HepG2 (cell line): Measurements from ENCODE around the gene PPM1F. TPM values are rescaled to one million over a fixed set of nuclear protein-coding genes. Genes with fewer than 3 reads are reported as not detected.

Source experiments
- ATAC-seq: fragments of 200-7000 bp; cut with Tn5 transposase; 3 replicates; pipeline ENCODE4 v1.9.1; 2020; ENCODE audit warnings: mild to moderate bottlenecking, moderate library complexity
- Bru-seq: library from RNA; stranded (reverse); fragments of 400-500 nt; gene quantifications from one replicate; lab custom pipeline; 2021; lab: Mats Ljungman, UMichigan
- BruChase-seq, 2 experiments: library from RNA; stranded (reverse); fragments of 400-500 nt; gene quantifications; one replicate each; lab custom pipeline; 2021; lab: Mats Ljungman, UMichigan
- BruUV-seq: library from RNA; stranded (reverse); fragments of 400-500 nt; replicated peaks from 2 replicates; lab custom pipeline; 2021; lab: Mats Ljungman, UMichigan
- CTCF ChIA-PET: fragments of 300-600 bp; formaldehyde crosslinking; extraction: SDS; loops from one replicate; lab custom pipeline; 2021; ENCODE audit warnings: low total read pairs, inconsistent platforms, low intra/inter-chr PET ratio; lab: Yijun Ruan, JAX
- POLR2A ChIA-PET: fragments of 350-600 bp; sonication (Branson Sonifier 250); formaldehyde crosslinking; loops from one replicate; lab custom pipeline; 2020; ENCODE audit warnings: antibody characterized with exemption, inconsistent platforms; lab: Yijun Ruan, JAX
- DNase-seq: peaks from one replicate; pipeline ENCODE4 v3.0.0-alpha.2; 2015; ENCODE audit warnings: low spot score
- FAIRE-seq: peaks from 3 replicates; lab custom pipeline; 2011; peaks lifted over from hg19 to GRCh38; lab: Jason Lieb, UNC
- H2AFZ ChIP-seq: one replicate; pipeline ENCODE4 v1.6.1; 2011; ENCODE audit warnings: low read length, inconsistent platforms
- H3K27ac ChIP-seq: fragments of 300-600 bp; 3 replicates; pipeline ENCODE4 v1.8.0; 2011; ENCODE audit warnings: mixed run types, mild to moderate bottlenecking, mixed read lengths, low read length, inconsistent platforms; ENCODE audit not compliant: insufficient read depth; ENCODE audit errors: extremely low read length
- H3K27me3 ChIP-seq, 2 experiments: fragments of 200-600 bp in 1 of 2; 2 replicates in 1 of 2; 3 replicates in 1 of 2; pipeline versions ENCODE4 v1.6.0 to v1.8.0; 2011; ENCODE audit warnings: low read length in 2 of 2, mild to moderate bottlenecking in 2 of 2, moderate library complexity in 2 of 2, inconsistent platforms in 1 of 2; ENCODE audit not compliant: insufficient read depth in 2 of 2, control insufficient read depth in 1 of 2
- H3K36me3 ChIP-seq, 2 experiments: fragments of 200-600 bp in 1 of 2; replicated peaks in 1 of 2; 2 replicates in 1 of 2; 3 replicates in 1 of 2; pipeline versions ENCODE4 v1.5.1 to v1.8.0; 2011; ENCODE audit warnings: low read length in 2 of 2, inconsistent platforms in 1 of 2; ENCODE audit not compliant: insufficient read depth in 2 of 2, control insufficient read depth in 1 of 2
- H3K4me1 ChIP-seq: 2 replicates; pipeline ENCODE4 v1.5.1; 2012; ENCODE audit warnings: low read length, inconsistent platforms; ENCODE audit not compliant: insufficient read depth
- H3K4me2 ChIP-seq: 2 replicates; pipeline ENCODE4 v1.6.0; 2011; ENCODE audit warnings: low read depth, low read length, inconsistent platforms
- H3K4me3 ChIP-seq, 3 experiments: fragments of 200-600 bp in 1 of 3; sonication (generic), shearing (Covaris generic) in 1 of 3; replicated peaks in 1 of 3; 2 replicates each; pipeline ENCODE4 v1.5.1; 2011 to 2016; ENCODE audit warnings: low read length in 3 of 3, inconsistent platforms in 2 of 3, low read depth in 2 of 3, mild to moderate bottlenecking in 2 of 3, control low read depth in 1 of 3, mixed read lengths in 1 of 3; ENCODE audit not compliant: insufficient read depth in 1 of 3
- H3K79me2 ChIP-seq: one replicate; pipeline ENCODE4 v1.6.1; 2011; ENCODE audit warnings: low read length, inconsistent platforms; ENCODE audit not compliant: insufficient read depth
- H3K9ac ChIP-seq: 2 replicates; pipeline ENCODE4 v1.6.0; 2011; ENCODE audit warnings: mild to moderate bottlenecking, low read depth, low read length, inconsistent platforms; ENCODE audit not compliant: insufficient read depth
- H3K9me3 ChIP-seq: 2 replicates; pipeline ENCODE4 v1.5.1; 2012; ENCODE audit warnings: mild to moderate bottlenecking, low read length
- H4K20me1 ChIP-seq: 2 replicates; pipeline ENCODE4 v1.6.0; 2011; ENCODE audit warnings: inconsistent platforms, mild to moderate bottlenecking, low read length, moderate library complexity; ENCODE audit not compliant: insufficient read depth
- FOSL1 ChIP-seq: sonication (generic); formaldehyde crosslinking; IDR thresholded peaks from 2 replicates; pipeline ENCODE4 v1.9.0; 2021; ENCODE audit warnings: missing genetic modification reagents, borderline replicate concordance
- GPN1 ChIP-seq: sonication (generic); formaldehyde crosslinking; IDR thresholded peaks from 2 replicates; pipeline ENCODE4 v1.5.1; 2020; ENCODE audit warnings: missing genetic modification reagents, borderline replicate concordance
- KDM3A ChIP-seq: IDR thresholded peaks from 2 replicates; pipeline ENCODE4 v1.6.1; 2018; ENCODE audit warnings: low read depth, missing compliant biosample characterization
- NFKBIZ ChIP-seq: IDR thresholded peaks from 2 replicates; pipeline ENCODE4 v1.6.1; 2018; ENCODE audit warnings: missing genetic modification reagents, missing compliant biosample characterization
- RBFOX2 ChIP-seq: fragments of 200-400 bp; formaldehyde crosslinking; IDR thresholded peaks from 2 replicates; pipeline ENCODE4 v1.6.1; 2017; ENCODE audit warnings: low read depth, mild to moderate bottlenecking, low read length
- SIN3A ChIP-seq: IDR thresholded peaks from 2 replicates; pipeline ENCODE4 v1.6.1; 2011; ENCODE audit warnings: low read depth, mild to moderate bottlenecking, control low read depth, low read length, borderline replicate concordance
- ZMYM4 ChIP-seq: sonication (generic); formaldehyde crosslinking; IDR thresholded peaks from 2 replicates; pipeline ENCODE4 v1.8.1; 2023; ENCODE audit warnings: mild to moderate bottlenecking, missing genetic modification reagents
- ZNF770 ChIP-seq: sonication (generic); formaldehyde crosslinking; IDR thresholded peaks from 2 replicates; pipeline ENCODE4 v1.5.0; 2020; ENCODE audit warnings: mild to moderate bottlenecking, missing genetic modification reagents
- ZNF784 ChIP-seq: sonication (generic); formaldehyde crosslinking; IDR thresholded peaks from 2 replicates; pipeline ENCODE4 v1.5.1; 2020; ENCODE audit warnings: missing genetic modification reagents, mild to moderate bottlenecking, borderline replicate concordance
- WGBS: methylation state at CpG from one replicate; pipeline ENCODE4 v1.1.6; 2017; ENCODE audit warnings: low lambda C conversion rate; 5-methylcytosine and 5-hydroxymethylcytosine counted together
- in situ Hi-C: cut with HindIII; loops from 2 replicates; pipeline ENCODE4 v1.10.0; 2017; ENCODE audit warnings: low pct_unique_long_range_greater_than_20kb; ENCODE audit not compliant: extremely low pct_ligation_motif_present
- intact Hi-C: fragments of 100-400 bp; cut with micrococcal nuclease; formaldehyde crosslinking; loops from one replicate; pipeline ENCODE4 v1.10.0; 2022; ENCODE audit not compliant: unreplicated experiment
- long read RNA-seq, 2 experiments: library from RNA in 1 of 2; library from polyadenylated mRNA in 1 of 2; stranded (forward) in 1 of 2; unstranded in 1 of 2; transcript quantifications; one replicate each; pipeline ENCODE4 v2.0.0, GENCODE V29; 2019 to 2022
- polyA minus RNA-seq, 3 experiments: library from RNA; depleted of rRNA, polyadenylated mRNA; stranded (reverse); fragments of >200 nt; gene quantifications; 2 replicates each; pipeline ENCODE4 v1.2.3, GENCODE V29; 2011; ENCODE audit warnings: low replicate concordance in 1 of 3
- polyA plus RNA-seq, 8 experiments: library from polyadenylated mRNA; depleted of rRNA in 3 of 8; stranded (reverse) in 7 of 8; unstranded in 1 of 8; fragments of >200 nt; fragmentation: Illumina TruSeq in 4 of 8; extraction: Trizol in 4 of 8; gene quantifications; 2 replicates each; pipeline versions ENCODE4 v1.2.1 to v1.2.3, GENCODE V29; 2011 to 2016; ENCODE audit warnings: low read depth in 4 of 8, missing spikeins in 1 of 8, mixed read lengths in 1 of 8; ENCODE audit not compliant: insufficient read depth in 1 of 8
- total RNA-seq, 5 experiments: library from RNA; depleted of rRNA; stranded (reverse); fragments of >200 nt; fragmentation: Illumina TruSeq; extraction: Trizol; gene quantifications; 2 replicates each; pipeline ENCODE4 v1.2.3, GENCODE V29; 2016; ENCODE audit warnings: low read depth in 1 of 5
- TF ChIP-seq, protein P1 (sequence below): sonication (generic); formaldehyde crosslinking; IDR thresholded peaks from 2 replicates; pipeline ENCODE4 v1.4.0; 2020; ENCODE audit warnings: mild to moderate bottlenecking, low read depth, missing genetic modification reagents

Gene PPM1F, protein sequence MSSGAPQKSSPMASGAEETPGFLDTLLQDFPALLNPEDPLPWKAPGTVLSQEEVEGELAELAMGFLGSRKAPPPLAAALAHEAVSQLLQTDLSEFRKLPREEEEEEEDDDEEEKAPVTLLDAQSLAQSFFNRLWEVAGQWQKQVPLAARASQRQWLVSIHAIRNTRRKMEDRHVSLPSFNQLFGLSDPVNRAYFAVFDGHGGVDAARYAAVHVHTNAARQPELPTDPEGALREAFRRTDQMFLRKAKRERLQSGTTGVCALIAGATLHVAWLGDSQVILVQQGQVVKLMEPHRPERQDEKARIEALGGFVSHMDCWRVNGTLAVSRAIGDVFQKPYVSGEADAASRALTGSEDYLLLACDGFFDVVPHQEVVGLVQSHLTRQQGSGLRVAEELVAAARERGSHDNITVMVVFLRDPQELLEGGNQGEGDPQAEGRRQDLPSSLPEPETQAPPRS
- total RNA-seq (2016; rRNA removed; fragmentation: Illumina TruSeq; extraction: Trizol) (19.6 and 20.4 TPM in 2 replicates), polyA plus RNA-seq (2011; rRNA removed) (11.0 and 14.4 TPM in 2 replicates), polyA minus RNA-seq (2011; rRNA and poly(A)+ RNA removed; ENCODE audit: low replicate concordance) (9.9 and 30.7 TPM in 2 replicates), Bru-seq, nascent RNA (percentile 47 among the genes with signal in this experiment), BruChase-seq, experiment 1, labeled RNA remaining after a 6-hour chase (percentile 57 among the genes with signal in this experiment), BruChase-seq, experiment 2, labeled RNA remaining after a 2-hour chase (percentile 55 among the genes with signal in this experiment)
- total RNA-seq (2016; cell fraction: cytosol; rRNA removed; fragmentation: Illumina TruSeq; extraction: Trizol; ENCODE audit: low read depth) = 1.8 TPM in 2 replicates
- 19.5 and 19.8 TPM in 2 replicates for total RNA-seq (2016; cell fraction: insoluble cytoplasmic fraction; rRNA removed; fragmentation: Illumina TruSeq; extraction: Trizol)
- 5.8 and 7.5 TPM in 2 replicates for total RNA-seq (2016; cell fraction: membrane; rRNA removed; fragmentation: Illumina TruSeq; extraction: Trizol)
- 13.2 and 13.5 TPM in 2 replicates for total RNA-seq (2016; cell fraction: nucleus; rRNA removed; fragmentation: Illumina TruSeq; extraction: Trizol)
- 8.9 and 10.5 TPM in 2 replicates for polyA plus RNA-seq (2011; cell fraction: cytosol; rRNA removed)
- polyA plus RNA-seq (2011; cell fraction: nucleus; rRNA removed) = 51.0 and 62.2 TPM in 2 replicates
- polyA plus RNA-seq (2012) = 7.7 and 10.0 TPM in 2 replicates
- 1.2 and 1.9 TPM in 2 replicates for polyA plus RNA-seq (2016; cell fraction: cytosol; fragmentation: Illumina TruSeq; extraction: Trizol; ENCODE audit: low read depth)
- 11.3 and 12.7 TPM in 2 replicates for polyA plus RNA-seq (2016; cell fraction: insoluble cytoplasmic fraction; fragmentation: Illumina TruSeq; extraction: Trizol; ENCODE audit: low read depth)
- 3.0 and 4.1 TPM in 2 replicates for polyA plus RNA-seq (2016; cell fraction: membrane; fragmentation: Illumina TruSeq; extraction: Trizol; ENCODE audit: low read depth)
- polyA plus RNA-seq (2016; cell fraction: nucleus; fragmentation: Illumina TruSeq; extraction: Trizol; ENCODE audit: insufficient read depth, low read depth) = 19.5 and 30.2 TPM in 2 replicates
- polyA minus RNA-seq (2011; cell fraction: cytosol; rRNA and poly(A)+ RNA removed) = 9.1 and 9.8 TPM in 2 replicates
- 7.8 and 8.6 TPM in 2 replicates for polyA minus RNA-seq (2011; cell fraction: nucleus; rRNA and poly(A)+ RNA removed)
- long read RNA-seq, experiment 1, full-length matches to known transcripts = 6 of 15 reads
- long read RNA-seq, experiment 1, partial matches to known transcripts = 1 of 15 reads
- long read RNA-seq, experiment 1, other reads (novel, unspliced or antisense) = 8 of 15 reads
- long read RNA-seq, experiment 2, full-length matches to known transcripts = 10 of 66 reads
- long read RNA-seq, experiment 2, partial matches to known transcripts = 2 of 66 reads
- long read RNA-seq, experiment 2, other reads (novel, unspliced or antisense) = 54 of 66 reads

DNA sequence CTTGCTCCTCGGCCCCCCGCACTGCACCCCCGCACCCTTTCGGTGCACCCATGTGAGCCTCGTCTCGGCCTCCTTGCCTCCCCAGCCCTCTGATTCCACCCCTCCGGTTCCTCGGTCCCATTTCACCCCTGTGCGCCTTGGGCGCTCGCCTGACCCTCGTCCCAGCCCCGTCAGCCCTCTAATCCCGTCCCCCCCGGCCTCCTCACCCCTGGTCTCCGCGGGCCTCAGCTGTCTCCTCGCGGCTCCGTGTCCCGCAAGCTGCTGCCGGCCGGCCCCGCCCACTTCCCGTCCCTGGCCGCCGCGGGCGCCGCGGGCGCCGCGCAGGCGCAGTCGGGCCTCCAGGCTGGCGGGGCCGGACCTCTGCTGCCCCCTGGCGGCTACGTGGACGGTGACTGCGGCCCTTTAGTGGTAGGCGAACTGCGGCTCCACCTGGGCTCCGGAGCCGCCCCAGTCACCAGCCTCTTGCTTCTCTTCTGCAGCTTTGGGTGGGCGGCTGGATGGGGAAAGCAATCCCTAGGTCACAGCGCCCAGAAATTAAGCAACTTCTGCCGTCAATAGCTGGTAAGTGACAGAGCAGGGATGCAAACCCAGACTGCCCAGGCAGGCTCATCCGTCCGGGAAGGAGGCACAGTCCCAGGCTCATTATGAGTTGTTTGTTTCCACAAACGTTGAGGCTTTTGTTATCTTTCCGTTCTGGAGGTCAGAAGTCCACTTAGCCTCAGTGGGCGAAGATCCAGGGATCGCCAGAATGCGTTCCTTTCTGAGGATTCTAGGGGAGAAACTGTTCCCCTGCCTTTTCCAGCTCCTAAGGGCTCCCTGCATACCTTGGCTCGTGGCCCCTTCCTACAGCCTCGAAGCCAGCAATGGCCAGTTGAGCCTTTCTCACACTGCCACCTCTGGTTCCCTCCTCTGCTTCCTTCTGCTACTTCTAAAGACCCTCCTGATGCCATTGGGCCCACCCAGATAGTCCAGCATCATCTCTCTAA is at the start of gene PPM1F:
Gene PPM1F (minus strand): TSS at position 263 of the 986 bp plus-strand sequence. CDS start 6,800 bp downstream, outside the sequence.
- DNase-seq (peak; percentile 57), FAIRE-seq (no peak), ATAC-seq (peak; percentile 77)
- Histone ChIP-seq H3K9me3 (no peaks in the 10 kb centered on the region), H2AFZ (peak within 1 kb of the TSS; percentile 81), H3K9ac (peak within 1 kb of the TSS; percentile 72), H4K20me1 (peaks cover 3% of the 10 kb centered on the region; the same call in 1 of the 2 replicates), H3K4me2 (peak within 1 kb of the TSS; percentile 79), H3K79me2 (no peaks in the 10 kb centered on the region), H3K27ac (no peak within 1 kb of the TSS), H3K36me3 (no peaks in the 10 kb centered on the region), H3K4me3 (peak within 1 kb of the TSS; percentile 67 to 90 (median 86)), H3K27me3 (no peaks in the 10 kb centered on the region; a peak in 1 of 5 replicates), H3K4me1 (peaks cover 16% of the 10 kb centered on the region)
- BruUV-seq = no TSS peak
- intact Hi-C loops = loop anchor here (2.0 kb wide), 2 partner anchors 14 to 240 kb away; no protein-coding TSS in a partner anchor
- CTCF ChIA-PET = interaction anchor here (1.4 to 2.8 kb wide), 2 partner anchors 15 to 240 kb away, joined by 5 to 25 read pairs; no protein-coding TSS in a partner anchor
- in situ Hi-C loops = no loop called here
- POLR2A ChIA-PET = interaction anchor here (2.4 kb wide), 1 partner anchor 15 kb away, joined by 16 read pairs; no protein-coding TSS in a partner anchor
- 9% methylated on average over 30 of the region's 58 CpGs for WGBS
- TF ChIP-seq NFKBIZ (CRISPR knock-in tag) = no peak
- TF ChIP-seq SIN3A = peak; percentile 58; the same call in 1 of the 2 replicates
- peak; percentile 52; the same call in 1 of the 2 replicates for TF ChIP-seq ZMYM4 (CRISPR knock-in tag)
- peak; percentile 94 for TF ChIP-seq ZNF770 (CRISPR knock-in tag)
- no peak for TF ChIP-seq KDM3A
- no peak for TF ChIP-seq GPN1
- 0 out of 2 replicates have a peak, but pooled peaks have one; percentile 27 for TF ChIP-seq ZNF784 (CRISPR knock-in tag)
- TF ChIP-seq RBFOX2 = peak; percentile 68
- TF ChIP-seq, protein P1, sequence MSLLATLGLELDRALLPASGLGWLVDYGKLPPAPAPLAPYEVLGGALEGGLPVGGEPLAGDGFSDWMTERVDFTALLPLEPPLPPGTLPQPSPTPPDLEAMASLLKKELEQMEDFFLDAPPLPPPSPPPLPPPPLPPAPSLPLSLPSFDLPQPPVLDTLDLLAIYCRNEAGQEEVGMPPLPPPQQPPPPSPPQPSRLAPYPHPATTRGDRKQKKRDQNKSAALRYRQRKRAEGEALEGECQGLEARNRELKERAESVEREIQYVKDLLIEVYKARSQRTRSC = no peak
- no peak for TF ChIP-seq FOSL1 (CRISPR knock-in tag)
